Measurements from ENCODE around the gene MGLL. TPM values are rescaled to one million over a fixed set of nuclear protein-coding genes. Genes with fewer than 3 reads are reported as not detected.
A peak's percentile ranks its signal among the peaks of the same experiment; 100 is the strongest.

The MGLL gene
- total and polyA plus RNA-seq, 8 donors: 8.6 to 318 (median 16.0) TPM

DNA sequence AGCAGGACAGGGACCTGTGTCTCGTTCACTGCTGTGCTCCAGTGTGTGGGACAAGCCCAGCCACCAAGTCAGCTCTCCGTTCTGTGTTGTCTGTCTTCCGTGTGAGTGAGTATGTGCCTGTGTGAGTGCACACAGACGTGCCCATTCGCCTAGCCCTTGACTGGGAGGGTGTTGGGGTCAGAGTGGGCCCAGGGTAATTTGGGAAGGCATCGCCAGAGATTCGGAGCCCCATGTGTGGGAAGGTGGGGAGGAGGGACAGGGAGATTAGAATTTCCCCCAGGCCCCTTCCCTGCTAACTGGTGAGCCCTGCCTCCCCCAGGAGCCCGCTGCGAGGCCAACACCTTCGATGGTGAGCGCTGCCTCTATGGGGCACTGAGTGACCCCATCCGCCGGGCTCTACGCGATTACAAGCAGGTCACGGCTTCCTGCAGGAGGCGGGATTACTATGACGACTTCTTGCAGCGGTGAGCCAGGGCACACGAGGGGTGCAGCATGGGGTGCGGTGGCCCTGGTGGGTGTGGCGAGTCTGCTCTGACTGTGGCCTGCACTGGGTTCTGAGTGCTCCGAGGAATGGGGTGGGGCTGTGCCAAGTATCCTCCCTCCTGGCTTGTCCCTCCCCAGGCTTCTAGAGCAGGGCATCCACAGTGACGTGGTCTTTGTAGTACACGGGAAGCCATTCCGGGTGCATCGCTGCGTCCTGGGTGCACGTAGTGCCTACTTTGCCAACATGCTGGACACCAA, 146.5 kb downstream of the MGLL start:
- H3K36me3 ChIP-seq: peaks cover 0 to 43% of the 10 kb centered on the region in 2 donors
- DNase-seq: peak in 2 of 4 donors; percentile 29 to 61
- H3K27me3 ChIP-seq: no peaks in the 10 kb centered on the region
- intact Hi-C loops (cut with DNase I): no loop called here
- TF ChIP-seq, protein P1, sequence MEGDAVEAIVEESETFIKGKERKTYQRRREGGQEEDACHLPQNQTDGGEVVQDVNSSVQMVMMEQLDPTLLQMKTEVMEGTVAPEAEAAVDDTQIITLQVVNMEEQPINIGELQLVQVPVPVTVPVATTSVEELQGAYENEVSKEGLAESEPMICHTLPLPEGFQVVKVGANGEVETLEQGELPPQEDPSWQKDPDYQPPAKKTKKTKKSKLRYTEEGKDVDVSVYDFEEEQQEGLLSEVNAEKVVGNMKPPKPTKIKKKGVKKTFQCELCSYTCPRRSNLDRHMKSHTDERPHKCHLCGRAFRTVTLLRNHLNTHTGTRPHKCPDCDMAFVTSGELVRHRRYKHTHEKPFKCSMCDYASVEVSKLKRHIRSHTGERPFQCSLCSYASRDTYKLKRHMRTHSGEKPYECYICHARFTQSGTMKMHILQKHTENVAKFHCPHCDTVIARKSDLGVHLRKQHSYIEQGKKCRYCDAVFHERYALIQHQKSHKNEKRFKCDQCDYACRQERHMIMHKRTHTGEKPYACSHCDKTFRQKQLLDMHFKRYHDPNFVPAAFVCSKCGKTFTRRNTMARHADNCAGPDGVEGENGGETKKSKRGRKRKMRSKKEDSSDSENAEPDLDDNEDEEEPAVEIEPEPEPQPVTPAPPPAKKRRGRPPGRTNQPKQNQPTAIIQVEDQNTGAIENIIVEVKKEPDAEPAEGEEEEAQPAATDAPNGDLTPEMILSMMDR (IDR thresholded peaks at IDR 0.05): no peak
- H3K9me3 ChIP-seq: no peaks in the 10 kb centered on the region
- peaks cover 0 to 69% of the 10 kb centered on the region in 2 donors for H3K4me1 ChIP-seq
- H3K4me3 ChIP-seq: no peak overlapping the region
- no peak overlapping the region for H3K27ac ChIP-seq
- no peak for ATAC-seq

DNA sequence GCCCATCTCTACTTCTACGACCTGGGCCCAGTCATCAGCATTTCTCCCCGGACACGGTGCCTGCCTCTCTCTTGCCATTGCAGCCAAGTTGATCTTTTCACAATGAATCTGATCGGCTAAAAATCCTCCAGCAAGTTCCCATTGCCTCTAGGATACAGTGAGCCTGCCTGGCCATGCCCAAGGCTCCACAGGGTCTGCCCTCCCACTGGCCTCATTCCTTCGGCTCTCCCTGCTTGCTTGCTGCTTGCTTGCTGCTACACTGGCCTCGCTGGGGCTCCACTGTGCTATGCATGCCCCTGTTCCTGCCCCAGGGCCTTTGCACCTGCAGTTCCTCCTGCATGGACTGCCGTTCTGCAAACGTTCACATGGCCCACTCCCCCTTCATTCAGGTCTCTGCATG, 147.5 kb downstream of the MGLL start:
- H3K9me3 ChIP-seq: no peaks in the 10 kb centered on the region
- H3K27me3 ChIP-seq: no peaks in the 10 kb centered on the region
- TF ChIP-seq, protein P1 (IDR thresholded peaks at IDR 0.05): no peak
- H3K36me3 ChIP-seq: peaks cover 0 to 33% of the 10 kb centered on the region in 2 donors
- intact Hi-C loops (cut with DNase I): no loop called here
- DNase-seq (peak in 2 of 4 donors; percentile 9 to 64), ATAC-seq (no peak)
- peak overlapping the region in 1 of 2 donors; percentile 8 for H3K27ac ChIP-seq
- no peak overlapping the region for H3K4me3 ChIP-seq
- H3K4me1 ChIP-seq: peaks cover 0 to 67% of the 10 kb centered on the region in 2 donors

DNA sequence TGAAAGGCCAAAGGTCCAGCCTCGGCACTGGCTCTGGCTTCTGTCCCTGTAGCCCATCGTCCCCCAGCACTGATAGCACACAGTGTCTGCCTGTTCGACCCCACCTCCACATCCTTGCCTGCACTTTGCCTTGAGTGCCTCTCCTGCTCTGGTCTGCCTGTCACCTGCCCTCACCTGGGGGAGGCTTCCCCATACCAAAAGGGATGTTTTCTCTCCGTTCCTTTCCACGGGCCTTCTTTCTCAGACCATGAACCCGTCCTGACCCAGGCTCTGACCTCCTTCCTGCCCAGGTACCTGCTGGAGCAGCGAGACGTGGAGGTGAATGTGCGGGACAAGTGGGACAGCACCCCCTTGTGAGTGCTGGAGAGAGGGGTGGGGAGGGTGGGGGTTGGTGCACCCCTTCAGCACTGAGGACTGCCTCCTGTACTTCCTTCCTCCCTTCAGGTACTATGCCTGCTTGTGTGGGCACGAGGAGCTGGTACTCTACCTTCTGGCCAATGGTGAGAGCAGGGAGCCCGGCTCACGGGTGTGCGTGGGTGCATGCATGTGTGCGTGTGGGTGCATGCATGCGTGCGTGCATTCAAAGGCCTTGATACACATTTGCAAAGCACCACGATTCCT, 148.1 kb downstream of the MGLL start:
- intact Hi-C loops (cut with DNase I): no loop called here
- H3K27ac ChIP-seq: peak overlapping the region in 1 of 2 donors; percentile 93
- peak overlapping the region in 1 of 2 donors; percentile 99 for H3K4me3 ChIP-seq
- no peak for ATAC-seq
- TF ChIP-seq, protein P1 (IDR thresholded peaks at IDR 0.05): no peak
- H3K9me3 ChIP-seq: no peaks in the 10 kb centered on the region
- no peaks in the 10 kb centered on the region for H3K27me3 ChIP-seq
- peaks cover 0 to 61% of the 10 kb centered on the region in 2 donors for H3K4me1 ChIP-seq
- DNase-seq: peak in 2 of 4 donors; percentile 27 to 74
- peaks cover 0 to 29% of the 10 kb centered on the region in 2 donors for H3K36me3 ChIP-seq

DNA sequence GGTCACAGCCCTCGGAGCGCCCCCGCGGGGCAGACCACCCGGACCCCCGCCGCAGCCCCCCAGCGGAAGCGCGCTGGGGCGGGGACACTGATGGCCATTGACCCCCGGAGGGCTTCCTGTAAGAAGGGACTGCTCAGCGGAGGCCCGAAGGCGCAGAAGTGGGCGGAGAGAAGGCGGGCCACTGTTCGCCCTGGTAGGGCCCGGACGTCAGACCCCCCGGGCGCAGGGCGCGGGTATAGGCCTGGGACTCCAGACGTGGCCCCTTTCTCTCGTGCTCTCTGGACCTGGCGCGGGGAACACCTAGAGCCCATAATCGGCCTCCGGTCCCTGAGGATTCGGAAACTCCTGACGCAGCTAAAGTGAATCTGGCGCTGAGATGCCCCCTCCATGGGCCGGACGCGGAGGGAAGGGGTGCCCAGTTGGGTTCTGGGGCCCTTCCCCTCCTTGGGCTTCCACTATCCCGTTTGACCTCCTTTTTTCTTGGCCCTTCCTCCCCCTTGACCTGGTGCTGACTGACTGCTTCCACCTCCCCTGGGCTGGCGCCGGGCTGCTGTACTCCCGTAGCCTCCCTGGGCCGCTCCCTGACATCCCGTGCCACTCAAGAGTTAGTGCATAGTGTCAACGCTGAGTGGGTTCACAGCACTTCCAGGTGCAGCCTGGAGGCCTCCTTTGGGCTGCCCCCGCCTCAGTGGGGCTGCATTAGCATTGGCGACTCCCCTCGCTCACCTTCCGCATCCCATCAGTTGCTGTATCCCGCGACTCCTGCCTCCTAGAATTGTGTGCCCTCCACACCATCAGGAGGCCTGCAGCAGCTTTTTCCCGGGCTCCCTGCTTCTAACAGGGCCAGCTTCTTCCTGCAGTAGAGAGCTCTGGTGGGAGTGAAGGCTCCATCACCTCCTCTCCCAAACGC, 148.9 kb downstream of the MGLL start:
- H3K4me1 ChIP-seq: peaks cover 0 to 53% of the 10 kb centered on the region in 2 donors
- peak; percentile 67 for ATAC-seq
- intact Hi-C loops (cut with DNase I): no loop called here
- H3K4me3 ChIP-seq: peak overlapping the region; percentile 95 to 99
- no peaks in the 10 kb centered on the region for H3K27me3 ChIP-seq
- peak overlapping the region; percentile 77 to 93 for H3K27ac ChIP-seq
- peaks cover 0 to 22% of the 10 kb centered on the region in 2 donors for H3K36me3 ChIP-seq
- TF ChIP-seq, protein P1 (IDR thresholded peaks at IDR 0.05): no peak
- H3K9me3 ChIP-seq: no peaks in the 10 kb centered on the region
- DNase-seq: peak in 3 of 4 donors; percentile 55 to 92 (median 64)
